HepG2 (cell line): ENCODE measurements around the gene DDR1. TPM values are rescaled to one million over a fixed set of nuclear protein-coding genes. Genes with fewer than 3 reads are reported as not detected.

Experiments
- ATAC-seq: fragments of 200-7000 bp; cut with Tn5 transposase; 3 replicates; pipeline ENCODE4 v1.9.1; 2020; ENCODE audit warnings: mild to moderate bottlenecking, moderate library complexity
- BruUV-seq: library from RNA; stranded (reverse); fragments of 400-500 nt; replicated peaks from 2 replicates; lab custom pipeline; 2021; lab: Mats Ljungman, UMichigan
- CTCF ChIA-PET: fragments of 300-600 bp; formaldehyde crosslinking; extraction: SDS; loops from one replicate; lab custom pipeline; 2021; ENCODE audit warnings: low total read pairs, inconsistent platforms, low intra/inter-chr PET ratio; lab: Yijun Ruan, JAX
- POLR2A ChIA-PET: fragments of 350-600 bp; sonication (Branson Sonifier 250); formaldehyde crosslinking; loops from one replicate; lab custom pipeline; 2020; ENCODE audit warnings: antibody characterized with exemption, inconsistent platforms; lab: Yijun Ruan, JAX
- DNase-seq: peaks from one replicate; pipeline ENCODE4 v3.0.0-alpha.2; 2015; ENCODE audit warnings: low spot score
- FAIRE-seq: peaks from 3 replicates; lab custom pipeline; 2011; peaks lifted over from hg19 to GRCh38; lab: Jason Lieb, UNC
- H2AFZ ChIP-seq: one replicate; pipeline ENCODE4 v1.6.1; 2011; ENCODE audit warnings: low read length, inconsistent platforms
- H3K27ac ChIP-seq: fragments of 300-600 bp; 3 replicates; pipeline ENCODE4 v1.8.0; 2011; ENCODE audit warnings: mixed run types, mild to moderate bottlenecking, mixed read lengths, low read length, inconsistent platforms; ENCODE audit not compliant: insufficient read depth; ENCODE audit errors: extremely low read length
- H3K27me3 ChIP-seq, 2 experiments: fragments of 200-600 bp in 1 of 2; 2 replicates in 1 of 2; 3 replicates in 1 of 2; pipeline versions ENCODE4 v1.6.0 to v1.8.0; 2011; ENCODE audit warnings: low read length in 2 of 2, mild to moderate bottlenecking in 2 of 2, moderate library complexity in 2 of 2, inconsistent platforms in 1 of 2; ENCODE audit not compliant: insufficient read depth in 2 of 2, control insufficient read depth in 1 of 2
- H3K36me3 ChIP-seq, 2 experiments: fragments of 200-600 bp in 1 of 2; replicated peaks in 1 of 2; 2 replicates in 1 of 2; 3 replicates in 1 of 2; pipeline versions ENCODE4 v1.5.1 to v1.8.0; 2011; ENCODE audit warnings: low read length in 2 of 2, inconsistent platforms in 1 of 2; ENCODE audit not compliant: insufficient read depth in 2 of 2, control insufficient read depth in 1 of 2
- H3K4me1 ChIP-seq: 2 replicates; pipeline ENCODE4 v1.5.1; 2012; ENCODE audit warnings: low read length, inconsistent platforms; ENCODE audit not compliant: insufficient read depth
- H3K4me2 ChIP-seq: 2 replicates; pipeline ENCODE4 v1.6.0; 2011; ENCODE audit warnings: low read depth, low read length, inconsistent platforms
- H3K4me3 ChIP-seq, 3 experiments: fragments of 200-600 bp in 1 of 3; sonication (generic), shearing (Covaris generic) in 1 of 3; replicated peaks in 1 of 3; 2 replicates each; pipeline ENCODE4 v1.5.1; 2011 to 2016; ENCODE audit warnings: low read length in 3 of 3, inconsistent platforms in 2 of 3, low read depth in 2 of 3, mild to moderate bottlenecking in 2 of 3, control low read depth in 1 of 3, mixed read lengths in 1 of 3; ENCODE audit not compliant: insufficient read depth in 1 of 3
- H3K79me2 ChIP-seq: one replicate; pipeline ENCODE4 v1.6.1; 2011; ENCODE audit warnings: low read length, inconsistent platforms; ENCODE audit not compliant: insufficient read depth
- H3K9ac ChIP-seq: 2 replicates; pipeline ENCODE4 v1.6.0; 2011; ENCODE audit warnings: mild to moderate bottlenecking, low read depth, low read length, inconsistent platforms; ENCODE audit not compliant: insufficient read depth
- H3K9me3 ChIP-seq: 2 replicates; pipeline ENCODE4 v1.5.1; 2012; ENCODE audit warnings: mild to moderate bottlenecking, low read length
- H4K20me1 ChIP-seq: 2 replicates; pipeline ENCODE4 v1.6.0; 2011; ENCODE audit warnings: inconsistent platforms, mild to moderate bottlenecking, low read length, moderate library complexity; ENCODE audit not compliant: insufficient read depth
- ARNT ChIP-seq: fragments of 450-650 bp; IDR thresholded peaks from 2 replicates; pipeline ENCODE4 v1.6.1; 2017
- FIP1L1 ChIP-seq: fragments of 200-400 bp; formaldehyde crosslinking; IDR thresholded peaks from 2 replicates; pipeline ENCODE4 v1.6.1; 2018; ENCODE audit warnings: low read depth, mild to moderate bottlenecking, low read length, moderate library complexity, borderline replicate concordance; ENCODE audit not compliant: insufficient read depth
- THRA ChIP-seq: sonication (generic); formaldehyde crosslinking; IDR thresholded peaks from 2 replicates; pipeline ENCODE4 v1.4.0; 2020; ENCODE audit warnings: missing genetic modification reagents, borderline replicate concordance
- UBTF ChIP-seq: sonication (generic); formaldehyde crosslinking; IDR thresholded peaks from 2 replicates; pipeline ENCODE4 v1.4.0; 2020; ENCODE audit warnings: mild to moderate bottlenecking, missing genetic modification reagents
- ZNF790 ChIP-seq: sonication (generic); formaldehyde crosslinking; IDR thresholded peaks from 2 replicates; pipeline ENCODE4 v1.8.0; 2022; ENCODE audit warnings: missing genetic modification reagents, mild to moderate bottlenecking, borderline replicate concordance
- WGBS: methylation state at CpG from one replicate; pipeline ENCODE4 v1.1.6; 2017; ENCODE audit warnings: low lambda C conversion rate; 5-methylcytosine and 5-hydroxymethylcytosine counted together
- in situ Hi-C: cut with HindIII; loops from 2 replicates; pipeline ENCODE4 v1.10.0; 2017; ENCODE audit warnings: low pct_unique_long_range_greater_than_20kb; ENCODE audit not compliant: extremely low pct_ligation_motif_present
- intact Hi-C: fragments of 100-400 bp; cut with micrococcal nuclease; formaldehyde crosslinking; loops from one replicate; pipeline ENCODE4 v1.10.0; 2022; ENCODE audit not compliant: unreplicated experiment
- polyA plus RNA-seq, 8 experiments: library from polyadenylated mRNA; depleted of rRNA in 3 of 8; stranded (reverse) in 7 of 8; unstranded in 1 of 8; fragments of >200 nt; fragmentation: Illumina TruSeq in 4 of 8; extraction: Trizol in 4 of 8; gene quantifications; 2 replicates each; pipeline versions ENCODE4 v1.2.1 to v1.2.3, GENCODE V29; 2011 to 2016; ENCODE audit warnings: low read depth in 4 of 8, missing spikeins in 1 of 8, mixed read lengths in 1 of 8; ENCODE audit not compliant: insufficient read depth in 1 of 8
- total RNA-seq, 5 experiments: library from RNA; depleted of rRNA; stranded (reverse); fragments of >200 nt; fragmentation: Illumina TruSeq; extraction: Trizol; gene quantifications; 2 replicates each; pipeline ENCODE4 v1.2.3, GENCODE V29; 2016; ENCODE audit warnings: low read depth in 1 of 5
- TF ChIP-seq, protein P1 (sequence below): sonication (generic); formaldehyde crosslinking; IDR thresholded peaks from 2 replicates; pipeline ENCODE4 v1.4.0; 2020; ENCODE audit warnings: mild to moderate bottlenecking, missing genetic modification reagents
- TF ChIP-seq, protein P2 (sequence below): sonication (generic); formaldehyde crosslinking; IDR thresholded peaks from 2 replicates; pipeline ENCODE4 v1.4.0; 2020; ENCODE audit warnings: mild to moderate bottlenecking, low read depth, missing genetic modification reagents
- TF ChIP-seq, protein P3 (sequence below): IDR thresholded peaks from 2 replicates; pipeline ENCODE4 v1.6.1; 2018; ENCODE audit warnings: missing genetic modification reagents, mild to moderate bottlenecking, missing compliant biosample characterization

Gene DDR1
- total and polyA plus RNA-seq, 2 of the 13 experiments (the other 11 are each of a cell fraction or from before 2014, with no cell fraction given): 16.7 to 20.2 TPM

DNA sequence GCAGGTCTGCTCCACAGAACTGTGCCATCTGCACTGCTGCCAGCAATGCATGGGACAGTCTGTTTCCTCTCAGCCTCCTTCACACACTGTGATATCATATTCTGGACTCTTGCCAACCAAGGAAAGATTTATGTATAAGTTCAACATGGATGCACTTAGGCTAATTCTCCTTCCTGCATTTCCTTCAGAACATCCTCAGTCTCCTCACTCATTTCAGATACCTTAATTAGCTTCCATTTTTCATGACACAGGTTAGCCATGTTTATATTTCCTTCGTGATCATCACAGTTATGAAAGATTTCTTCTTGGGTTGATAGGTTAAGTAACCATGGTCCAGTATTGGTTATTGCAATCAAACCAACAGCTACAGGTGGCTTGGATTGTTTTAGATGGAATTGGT, 46.4 kb upstream of the DDR1 start:
- no peaks in the 10 kb centered on the region for H3K36me3 ChIP-seq
- FAIRE-seq: no peak
- H3K9me3 ChIP-seq: no peaks in the 10 kb centered on the region
- peaks cover 0 to 26% of the 10 kb centered on the region in 2 experiments; a peak in 3 of 5 replicates for H3K27me3 ChIP-seq
- WGBS: 20% methylated on average over 1 of the region's 1 CpG
- ChIA-PET CTCF (no interaction called here), POLR2A (interaction anchor here (1.5 kb wide), 1 partner anchor 76 kb away, joined by 4 read pairs; the partner anchor contains the start of gene VARS2)
- TF ChIP-seq ZNF790 (CRISPR knock-in tag) (no peak), UBTF (CRISPR knock-in tag) (no peak)
- TF ChIP-seq, protein P1, sequence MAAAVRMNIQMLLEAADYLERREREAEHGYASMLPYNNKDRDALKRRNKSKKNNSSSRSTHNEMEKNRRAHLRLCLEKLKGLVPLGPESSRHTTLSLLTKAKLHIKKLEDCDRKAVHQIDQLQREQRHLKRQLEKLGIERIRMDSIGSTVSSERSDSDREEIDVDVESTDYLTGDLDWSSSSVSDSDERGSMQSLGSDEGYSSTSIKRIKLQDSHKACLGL: no peak
- H3K9ac ChIP-seq: no peak overlapping the region
- no peak overlapping the region for H3K4me2 ChIP-seq
- H4K20me1 ChIP-seq: no peaks in the 10 kb centered on the region
- no peak for DNase-seq
- intact Hi-C loops: no loop called here
- no peak overlapping the region for H2AFZ ChIP-seq
- no TSS peak for BruUV-seq
- no peak for ATAC-seq
- peaks cover 5% of the 10 kb centered on the region; the same call in 1 of the 2 replicates for H3K4me1 ChIP-seq
- H3K27ac ChIP-seq: no peak overlapping the region
- no peaks in the 10 kb centered on the region for H3K79me2 ChIP-seq
- in situ Hi-C loops: no loop called here
- no peak overlapping the region for H3K4me3 ChIP-seq

GRCh38 chr6:30839671-30840070, 44.6 kb upstream of the DDR1 start:
- no peaks in the 10 kb centered on the region for H4K20me1 ChIP-seq
- WGBS: 52% methylated on average over 2 of the region's 2 CpGs
- H3K79me2 ChIP-seq: no peaks in the 10 kb centered on the region
- in situ Hi-C loops: no loop called here
- peaks cover 18% of the 10 kb centered on the region; the same call in 1 of the 2 replicates for H3K4me1 ChIP-seq
- no peak for ATAC-seq
- H3K4me3 ChIP-seq: no peak overlapping the region
- H3K27ac ChIP-seq: no peak overlapping the region
- H3K36me3 ChIP-seq: no peaks in the 10 kb centered on the region
- FAIRE-seq: no peak
- H3K4me2 ChIP-seq: no peak overlapping the region
- CTCF ChIA-PET: no interaction called here
- no peak overlapping the region for H2AFZ ChIP-seq
- H3K27me3 ChIP-seq: peaks cover 0 to 27% of the 10 kb centered on the region in 2 experiments; a peak in 3 of 5 replicates
- POLR2A ChIA-PET: interaction anchor here (1.5 kb wide), 1 partner anchor 74 kb away, joined by 4 read pairs; the partner anchor contains the start of gene VARS2
- H3K9me3 ChIP-seq: no peaks in the 10 kb centered on the region
- no TSS peak for BruUV-seq
- TF ChIP-seq FIP1L1 (no peak), ARNT (no peak), THRA (no peak)
- TF ChIP-seq, protein P2, sequence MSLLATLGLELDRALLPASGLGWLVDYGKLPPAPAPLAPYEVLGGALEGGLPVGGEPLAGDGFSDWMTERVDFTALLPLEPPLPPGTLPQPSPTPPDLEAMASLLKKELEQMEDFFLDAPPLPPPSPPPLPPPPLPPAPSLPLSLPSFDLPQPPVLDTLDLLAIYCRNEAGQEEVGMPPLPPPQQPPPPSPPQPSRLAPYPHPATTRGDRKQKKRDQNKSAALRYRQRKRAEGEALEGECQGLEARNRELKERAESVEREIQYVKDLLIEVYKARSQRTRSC (CRISPR knock-in tag): no peak
- TF ChIP-seq, protein P3, sequence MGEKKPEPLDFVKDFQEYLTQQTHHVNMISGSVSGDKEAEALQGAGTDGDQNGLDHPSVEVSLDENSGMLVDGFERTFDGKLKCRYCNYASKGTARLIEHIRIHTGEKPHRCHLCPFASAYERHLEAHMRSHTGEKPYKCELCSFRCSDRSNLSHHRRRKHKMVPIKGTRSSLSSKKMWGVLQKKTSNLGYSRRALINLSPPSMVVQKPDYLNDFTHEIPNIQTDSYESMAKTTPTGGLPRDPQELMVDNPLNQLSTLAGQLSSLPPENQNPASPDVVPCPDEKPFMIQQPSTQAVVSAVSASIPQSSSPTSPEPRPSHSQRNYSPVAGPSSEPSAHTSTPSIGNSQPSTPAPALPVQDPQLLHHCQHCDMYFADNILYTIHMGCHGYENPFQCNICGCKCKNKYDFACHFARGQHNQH: no peak
- intact Hi-C loops: loop anchor here (5.0 kb wide), 1 partner anchor 38 kb away; no protein-coding TSS in a partner anchor
- H3K9ac ChIP-seq: no peak overlapping the region
- DNase-seq: no peak
